ENCODE measurements around the gene ACSF2. TPM values are rescaled to one million over a fixed set of nuclear protein-coding genes. Genes with fewer than 3 reads are reported as not detected.

Gene ACSF2
- total RNA-seq, 1 experiment from 2014 or later = 161 TPM

DNA sequence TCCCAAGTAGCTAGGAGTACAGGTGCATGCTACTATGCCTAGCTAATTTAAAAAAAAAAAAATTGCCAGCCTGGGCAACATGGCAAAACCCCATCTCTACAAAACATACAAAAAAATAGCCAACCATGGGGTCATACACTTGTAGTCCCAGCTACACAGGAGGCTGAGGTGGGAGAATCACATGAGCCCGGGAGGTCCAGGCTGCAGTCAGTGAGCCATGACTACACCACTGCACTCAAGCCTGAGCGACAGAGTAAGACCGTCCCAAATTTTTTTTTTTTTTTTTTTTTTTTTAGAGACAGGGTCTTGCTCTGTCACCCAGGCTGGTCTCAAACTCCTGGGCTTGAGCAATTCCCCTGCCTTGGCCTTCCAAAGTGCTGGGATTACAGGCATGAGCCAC is 27.9 kb downstream of the ACSF2 start:
- Histone ChIP-seq H3K4me3 (ENCODE audit: low read depth, low read length) (no peak overlapping the region), H3K4me1 (peaks cover 17% of the 10 kb centered on the region), H3K36me3 (ENCODE audit: control insufficient read depth, insufficient read depth, low read length) (peaks cover 4% of the 10 kb centered on the region; the same call in 1 of the 2 replicates), H3K9me3 (no peaks in the 10 kb centered on the region), H3K27me3 (replicated peaks; ENCODE audit: control insufficient read depth, insufficient read depth, low read length) (no peaks in the 10 kb centered on the region)
- H3K9me3 Mint-ChIP-seq (ENCODE audit: unreplicated experiment) = no peaks in the 10 kb centered on the region
- ChIA-PET POLR2A (no interaction called here), CTCF (interaction anchor here (0.7 to 1.3 kb wide), 4 partner anchors 20 to 1441 kb away, joined by 3 to 7 read pairs (median 6); partner anchors contain the start of gene LRRC59)
- peaks cover 17% of the 10 kb centered on the region for H3K4me1 Mint-ChIP-seq (ENCODE audit: low read depth, unreplicated experiment)
- DNase-seq = no peak
- H3K4me3 Mint-ChIP-seq (ENCODE audit: unreplicated experiment) = no peak overlapping the region
- no peak overlapping the region for H3K27ac Mint-ChIP-seq (ENCODE audit: unreplicated experiment)
- TF ChIP-seq CTCF (IDR thresholded peaks at IDR 0.05; ENCODE audit: insufficient read depth in 1 of 2, low read depth in 1 of 2, low read length in 1 of 2, severe bottlenecking in 1 of 2, unreplicated experiment in 1 of 2) = no peak
- no peaks in the 10 kb centered on the region for H3K27me3 Mint-ChIP-seq (ENCODE audit: insufficient read depth, unreplicated experiment)
- H3K36me3 Mint-ChIP-seq (ENCODE audit: insufficient read depth, unreplicated experiment) = peaks cover 11% of the 10 kb centered on the region
- BruUV-seq (replicated peaks) = no TSS peak
- intact Hi-C loops (cut with micrococcal nuclease; ENCODE audit: unreplicated experiment) = no loop called here

DNA sequence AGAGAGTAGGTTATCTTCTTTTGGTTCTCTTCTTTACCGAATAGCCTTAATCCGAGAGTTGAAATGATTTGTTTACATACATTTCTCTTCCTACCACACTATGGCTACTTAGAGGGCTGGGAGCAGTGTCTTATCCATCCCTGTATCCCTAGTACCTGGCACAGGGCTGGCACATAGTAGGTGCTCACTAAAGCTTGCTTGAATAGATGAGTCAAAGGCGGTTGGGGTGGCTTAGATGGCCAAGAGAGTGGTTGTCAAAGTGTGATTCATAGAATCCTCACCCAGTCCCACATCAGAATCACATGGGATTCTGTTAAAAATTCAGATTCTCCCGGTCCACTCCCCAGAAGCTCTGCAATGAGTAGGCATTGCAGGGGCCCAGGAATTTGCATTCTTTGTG is 31.6 kb downstream of the ACSF2 start:
- BruUV-seq (replicated peaks) = no TSS peak
- H3K36me3 ChIP-seq (ENCODE audit: control insufficient read depth, insufficient read depth, low read length) = peaks cover 4% of the 10 kb centered on the region; the same call in 1 of the 2 replicates
- peaks cover 18% of the 10 kb centered on the region for H3K36me3 Mint-ChIP-seq (ENCODE audit: insufficient read depth, unreplicated experiment)
- H3K4me1 ChIP-seq = peaks cover 19% of the 10 kb centered on the region
- TF ChIP-seq CTCF (IDR thresholded peaks at IDR 0.05; ENCODE audit: insufficient read depth in 1 of 2, low read depth in 1 of 2, low read length in 1 of 2, severe bottlenecking in 1 of 2, unreplicated experiment in 1 of 2) = no peak
- peaks cover 18% of the 10 kb centered on the region for H3K4me1 Mint-ChIP-seq (ENCODE audit: low read depth, unreplicated experiment)
- H3K27me3 Mint-ChIP-seq (ENCODE audit: insufficient read depth, unreplicated experiment) = no peaks in the 10 kb centered on the region
- no peaks in the 10 kb centered on the region for H3K9me3 ChIP-seq
- intact Hi-C loops (cut with micrococcal nuclease; ENCODE audit: unreplicated experiment) = no loop called here
- DNase-seq = no peak
- no peak overlapping the region for H3K4me3 Mint-ChIP-seq (ENCODE audit: unreplicated experiment)
- no peak overlapping the region for H3K27ac Mint-ChIP-seq (ENCODE audit: unreplicated experiment)
- H3K9me3 Mint-ChIP-seq (ENCODE audit: unreplicated experiment) = no peaks in the 10 kb centered on the region
- no peak overlapping the region for H3K4me3 ChIP-seq (ENCODE audit: low read depth, low read length)
- CTCF ChIA-PET = interaction anchor here (1.4 to 2.4 kb wide), 3 partner anchors 31 to 96 kb away, joined by 6 to 9 read pairs (median 7); partner anchors contain the start of genes ACSF2 and LRRC59
- POLR2A ChIA-PET = no interaction called here
- H3K27me3 ChIP-seq (replicated peaks; ENCODE audit: control insufficient read depth, insufficient read depth, low read length) = no peaks in the 10 kb centered on the region

GRCh38 chr17:50458270-50458669 is 32.3 kb downstream of the ACSF2 start:
- H3K27me3 Mint-ChIP-seq (ENCODE audit: insufficient read depth, unreplicated experiment) = no peaks in the 10 kb centered on the region
- no peak overlapping the region for H3K27ac Mint-ChIP-seq (ENCODE audit: unreplicated experiment)
- H3K36me3 Mint-ChIP-seq (ENCODE audit: insufficient read depth, unreplicated experiment) = peaks cover 18% of the 10 kb centered on the region
- intact Hi-C loops (cut with micrococcal nuclease; ENCODE audit: unreplicated experiment) = no loop called here
- Histone ChIP-seq H3K36me3 (ENCODE audit: control insufficient read depth, insufficient read depth, low read length) (peaks cover 4% of the 10 kb centered on the region), H3K4me3 (ENCODE audit: low read depth, low read length) (no peak overlapping the region), H3K4me1 (peaks cover 16% of the 10 kb centered on the region), H3K9me3 (no peaks in the 10 kb centered on the region), H3K27me3 (replicated peaks; ENCODE audit: control insufficient read depth, insufficient read depth, low read length) (no peaks in the 10 kb centered on the region)
- no peak for TF ChIP-seq CTCF (IDR thresholded peaks at IDR 0.05; ENCODE audit: insufficient read depth in 1 of 2, low read depth in 1 of 2, low read length in 1 of 2, severe bottlenecking in 1 of 2, unreplicated experiment in 1 of 2)
- CTCF ChIA-PET = interaction anchor here (0.6 to 2.4 kb wide), 4 partner anchors 21 to 60 kb away, joined by 3 to 9 read pairs (median 6); partner anchors contain the start of genes ACSF2 and LRRC59
- peaks cover 18% of the 10 kb centered on the region for H3K4me1 Mint-ChIP-seq (ENCODE audit: low read depth, unreplicated experiment)
- POLR2A ChIA-PET = no interaction called here
- no TSS peak for BruUV-seq (replicated peaks)
- H3K9me3 Mint-ChIP-seq (ENCODE audit: unreplicated experiment) = no peaks in the 10 kb centered on the region
- no peak for DNase-seq
- no peak overlapping the region for H3K4me3 Mint-ChIP-seq (ENCODE audit: unreplicated experiment)
